ENCODE results near the gene CYP2C19. TPM values are rescaled to one million over a fixed set of nuclear protein-coding genes. Genes with fewer than 3 reads are reported as not detected.

The CYP2C19 gene
- total RNA-seq, 1 experiment from 2014 or later = not detected

DNA sequence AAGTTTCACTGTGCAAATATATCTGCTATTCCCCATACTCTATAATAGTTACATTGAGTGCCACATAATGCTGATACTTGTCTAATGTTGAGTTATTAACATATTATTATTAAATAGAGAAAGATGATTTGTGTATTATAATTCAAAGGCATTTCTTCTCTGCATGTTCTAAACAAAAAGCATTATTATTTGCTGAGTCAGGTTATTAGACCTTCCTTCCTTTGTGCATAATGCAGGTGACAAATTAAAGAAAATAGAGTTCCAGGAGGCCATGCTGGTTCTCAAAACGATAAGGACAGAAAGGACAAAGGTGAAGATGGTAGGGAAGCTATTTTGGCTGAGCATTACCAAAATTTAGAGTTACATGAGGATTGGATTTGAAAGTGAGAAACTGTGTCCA, 90.6 kb downstream of the CYP2C19 start:
- ATAC-seq (no peak), DNase-seq (ENCODE audit: low spot score) (no peak)
- Mint-ChIP-seq H3K9me3 (peaks cover 12% of the 10 kb centered on the region), H3K36me3 (peaks cover 3% of the 10 kb centered on the region; the same call in 1 of the 2 replicates), H3K4me3 (no peak overlapping the region), H3K27ac (no peak overlapping the region; the same call in 1 of the 2 replicates), H3K27me3 (ENCODE audit: low read depth) (peaks cover 3% of the 10 kb centered on the region), H3K4me1 (no peaks in the 10 kb centered on the region)
- TF ChIP-seq, protein P1, sequence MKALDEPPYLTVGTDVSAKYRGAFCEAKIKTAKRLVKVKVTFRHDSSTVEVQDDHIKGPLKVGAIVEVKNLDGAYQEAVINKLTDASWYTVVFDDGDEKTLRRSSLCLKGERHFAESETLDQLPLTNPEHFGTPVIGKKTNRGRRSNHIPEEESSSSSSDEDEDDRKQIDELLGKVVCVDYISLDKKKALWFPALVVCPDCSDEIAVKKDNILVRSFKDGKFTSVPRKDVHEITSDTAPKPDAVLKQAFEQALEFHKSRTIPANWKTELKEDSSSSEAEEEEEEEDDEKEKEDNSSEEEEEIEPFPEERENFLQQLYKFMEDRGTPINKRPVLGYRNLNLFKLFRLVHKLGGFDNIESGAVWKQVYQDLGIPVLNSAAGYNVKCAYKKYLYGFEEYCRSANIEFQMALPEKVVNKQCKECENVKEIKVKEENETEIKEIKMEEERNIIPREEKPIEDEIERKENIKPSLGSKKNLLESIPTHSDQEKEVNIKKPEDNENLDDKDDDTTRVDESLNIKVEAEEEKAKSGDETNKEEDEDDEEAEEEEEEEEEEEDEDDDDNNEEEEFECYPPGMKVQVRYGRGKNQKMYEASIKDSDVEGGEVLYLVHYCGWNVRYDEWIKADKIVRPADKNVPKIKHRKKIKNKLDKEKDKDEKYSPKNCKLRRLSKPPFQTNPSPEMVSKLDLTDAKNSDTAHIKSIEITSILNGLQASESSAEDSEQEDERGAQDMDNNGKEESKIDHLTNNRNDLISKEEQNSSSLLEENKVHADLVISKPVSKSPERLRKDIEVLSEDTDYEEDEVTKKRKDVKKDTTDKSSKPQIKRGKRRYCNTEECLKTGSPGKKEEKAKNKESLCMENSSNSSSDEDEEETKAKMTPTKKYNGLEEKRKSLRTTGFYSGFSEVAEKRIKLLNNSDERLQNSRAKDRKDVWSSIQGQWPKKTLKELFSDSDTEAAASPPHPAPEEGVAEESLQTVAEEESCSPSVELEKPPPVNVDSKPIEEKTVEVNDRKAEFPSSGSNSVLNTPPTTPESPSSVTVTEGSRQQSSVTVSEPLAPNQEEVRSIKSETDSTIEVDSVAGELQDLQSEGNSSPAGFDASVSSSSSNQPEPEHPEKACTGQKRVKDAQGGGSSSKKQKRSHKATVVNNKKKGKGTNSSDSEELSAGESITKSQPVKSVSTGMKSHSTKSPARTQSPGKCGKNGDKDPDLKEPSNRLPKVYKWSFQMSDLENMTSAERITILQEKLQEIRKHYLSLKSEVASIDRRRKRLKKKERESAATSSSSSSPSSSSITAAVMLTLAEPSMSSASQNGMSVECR (CRISPR knock-in tag; IDR thresholded peaks at IDR 0.05; ENCODE audit: borderline replicate concordance) = no peak
- no peak for TF ChIP-seq CTCF (IDR thresholded peaks at IDR 0.05)
- TF ChIP-seq EMX1 (CRISPR knock-in tag; IDR thresholded peaks at IDR 0.05) = no peak
- TF ChIP-seq ZNF416 (CRISPR knock-in tag; IDR thresholded peaks at IDR 0.05) = no peak
- TF ChIP-seq ZNF396 (CRISPR knock-in tag; IDR thresholded peaks at IDR 0.05; ENCODE audit: borderline replicate concordance) = no peak
- TF ChIP-seq NFYB (CRISPR knock-in tag; conservative IDR thresholded peaks at IDR 0.05; ENCODE audit: low read depth) = no peak
- no peak for TF ChIP-seq ATF1 (CRISPR knock-in tag; IDR thresholded peaks at IDR 0.05)
- TF ChIP-seq ELF4 (CRISPR knock-in tag; IDR thresholded peaks at IDR 0.05; ENCODE audit: low read depth) = no peak
- ChIA-PET POLR2A (no interaction called here), CTCF (no interaction called here)

DNA sequence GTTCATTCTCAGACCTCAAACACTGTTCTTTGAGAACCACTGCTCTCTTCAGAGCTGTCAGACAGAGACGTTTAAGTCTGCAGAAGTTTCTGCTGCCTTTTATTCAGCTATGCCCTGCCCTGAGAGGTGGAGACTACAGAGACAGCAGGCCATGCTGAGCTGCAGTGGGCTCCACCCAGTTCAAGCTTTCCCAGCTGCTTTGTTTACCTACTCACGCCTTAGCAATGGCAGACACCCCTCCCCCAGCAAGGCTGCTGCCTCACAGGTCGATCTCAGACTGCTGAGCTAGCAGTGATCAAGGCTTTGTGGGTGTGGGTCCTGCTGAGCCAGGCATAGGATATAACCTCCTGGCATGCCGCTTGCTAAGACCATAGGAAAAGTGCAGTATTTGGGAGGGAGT, 95.5 kb downstream of the CYP2C19 start:
- H3K27ac Mint-ChIP-seq = no peak overlapping the region
- no peak for DNase-seq (ENCODE audit: low spot score)
- CTCF ChIA-PET = no interaction called here
- no peak for ATAC-seq
- H3K4me3 Mint-ChIP-seq = no peak overlapping the region
- peaks cover 18% of the 10 kb centered on the region for H3K9me3 Mint-ChIP-seq
- H3K4me1 Mint-ChIP-seq = no peaks in the 10 kb centered on the region
- TF ChIP-seq USF1 (CRISPR knock-in tag; IDR thresholded peaks at IDR 0.05) (no peak), SOX15 (CRISPR knock-in tag; IDR thresholded peaks at IDR 0.05) (no peak)
- POLR2A ChIA-PET = no interaction called here
- H3K27me3 Mint-ChIP-seq (ENCODE audit: low read depth) = peaks cover 3% of the 10 kb centered on the region; the same call in 1 of the 2 replicates
- peaks cover 5% of the 10 kb centered on the region; the same call in 1 of the 2 replicates for H3K36me3 Mint-ChIP-seq

DNA sequence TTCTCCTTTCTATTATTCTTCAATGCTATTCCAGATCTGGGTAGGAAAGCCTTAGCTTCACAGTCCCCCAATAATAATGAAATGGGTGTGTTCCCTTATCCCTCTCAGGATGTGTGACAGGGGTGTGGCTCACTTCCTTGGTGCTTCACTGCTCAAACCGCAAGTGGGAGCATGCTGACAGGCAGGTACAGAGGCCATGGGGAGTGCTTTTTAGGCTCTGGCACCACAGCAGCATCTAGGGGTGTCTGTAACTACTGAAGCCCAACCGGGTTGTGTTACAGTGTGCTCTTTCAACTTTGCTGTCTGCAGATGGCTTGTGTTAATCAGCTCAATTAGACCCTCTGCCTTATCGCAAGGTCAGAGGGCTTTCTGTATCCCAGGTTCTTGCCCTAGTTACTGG, 96.6 kb downstream of the CYP2C19 start:
- H3K36me3 Mint-ChIP-seq = peaks cover 5% of the 10 kb centered on the region; the same call in 1 of the 2 replicates
- H3K4me3 Mint-ChIP-seq = no peak overlapping the region
- peaks cover 3% of the 10 kb centered on the region for H3K27me3 Mint-ChIP-seq (ENCODE audit: low read depth)
- no peak for ATAC-seq
- CTCF ChIA-PET = no interaction called here
- DNase-seq (ENCODE audit: low spot score) = no peak
- H3K4me1 Mint-ChIP-seq = no peaks in the 10 kb centered on the region
- H3K9me3 Mint-ChIP-seq = peaks cover 27% of the 10 kb centered on the region
- POLR2A ChIA-PET = no interaction called here
- no peak overlapping the region for H3K27ac Mint-ChIP-seq
- no peak for TF ChIP-seq E2F5 (CRISPR knock-in tag; IDR thresholded peaks at IDR 0.05)
- no peak for TF ChIP-seq AR (CRISPR knock-in tag; IDR thresholded peaks at IDR 0.05)
- no peak for TF ChIP-seq USF1 (CRISPR knock-in tag; IDR thresholded peaks at IDR 0.05)
- TF ChIP-seq SOX15 (CRISPR knock-in tag; IDR thresholded peaks at IDR 0.05) = no peak
- TF ChIP-seq ZNF532 (CRISPR knock-in tag; IDR thresholded peaks at IDR 0.05; ENCODE audit: borderline replicate concordance) = no peak
- no peak for TF ChIP-seq NR1H2 (CRISPR knock-in tag; IDR thresholded peaks at IDR 0.05)
